Ureter (tissue), 1 donor: ENCODE results near the gene HSPA12B. TPM values are rescaled to one million over a fixed set of nuclear protein-coding genes. Genes with fewer than 3 reads are reported as not detected.
"Not testable (repeated sequence)": the region's sequence is repeated elsewhere in the genome, so short reads cannot be mapped to it uniquely, and the experiment has no call there.

ENCODE experiments used
- DNase-seq: peaks from one replicate; pipeline ENCODE4 v3.0.0-alpha.2; 2020; ENCODE audit warnings: low spot score
- total RNA-seq: library from RNA; stranded (reverse); gene quantifications from one replicate; pipeline ENCODE4 v1.2.4, GENCODE V29; 2023
- donor health status: DM: yes; HTN: yes; CAD: no.

The HSPA12B gene
- total RNA-seq, 1 donor from 2014 or later: 9.7 TPM

- peak; percentile 61 for DNase-seq
Measured at GRCh38 chr20:3786126-3786484, 53.6 kb downstream of the HSPA12B start.

GRCh38 chr20:3786665-3787323 is 54.3 kb downstream of the HSPA12B start, which contains the start of gene CENPB:
Gene CENPB (minus strand): TSS chr20:3786740. CDS start chr20:3786483, 257 bp downstream.
- peak; percentile 90 for DNase-seq

GRCh38 chr20:3787324-3788014 is 55.0 kb downstream of the HSPA12B start:
- DNase-seq: no peak

- DNase-seq: no peak
Measured at GRCh38 chr20:3788685-3789155, 56.2 kb downstream of the HSPA12B start.

GRCh38 chr20:3789201-3789600 is 56.7 kb downstream of the HSPA12B start:
- DNase-seq: not testable (repeated sequence)

GRCh38 chr20:3794168-3794567 is 61.7 kb downstream of the HSPA12B start:
- DNase-seq: not testable (repeated sequence)

- DNase-seq: peak; percentile 47
Measured at GRCh38 chr20:3794701-3795420, 62.4 kb downstream of the HSPA12B start.

- peak; percentile 95 for DNase-seq
Measured at GRCh38 chr20:3795511-3796468, 63.3 kb downstream of the HSPA12B start, which contains the start of gene CDC25B. Gene CDC25B (plus strand): TSS chr20:3796310. CDS start chr20:3796532, 222 bp downstream.

- peak; percentile 43 for DNase-seq
Measured at GRCh38 chr20:3796477-3797225, 64.2 kb downstream of the HSPA12B start.

GRCh38 chr20:3797226-3797545 is 64.7 kb downstream of the HSPA12B start:
- peak; percentile 42 for DNase-seq

GRCh38 chr20:3797592-3798372 is 65.3 kb downstream of the HSPA12B start:
- DNase-seq: peak; percentile 42

- no peak for DNase-seq
Measured at GRCh38 chr20:3798373-3798768, 65.9 kb downstream of the HSPA12B start.

GRCh38 chr20:3798908-3799248 is 66.4 kb downstream of the HSPA12B start:
- DNase-seq: peak; percentile 42

- no peak for DNase-seq
Measured at GRCh38 chr20:3800256-3800877, 67.9 kb downstream of the HSPA12B start.

- no peak for DNase-seq
Measured at GRCh38 chr20:3800878-3801260, 68.4 kb downstream of the HSPA12B start.

GRCh38 chr20:3801299-3801698 is 68.8 kb downstream of the HSPA12B start:
- no peak for DNase-seq

GRCh38 chr20:3801846-3802245 is 69.4 kb downstream of the HSPA12B start:
- DNase-seq: no peak
